Heart left ventricle (tissue), 13 donors: Measurements from ENCODE around the gene ARAP1.

Experiments
- POLR2A ChIP-seq, 2 donors: fragments of 450-650 bp; IDR thresholded peaks; one replicate each; pipeline ENCODE4 v1.6.1; 2017; ENCODE audit warnings: antibody characterized with exemption in 2 of 2, mild to moderate bottlenecking in 2 of 2, moderate library complexity in 2 of 2
- TF ChIP-seq, protein P1 (sequence below), 12 donors: fragments of 200-600 bp; sonication (generic) in 4 of 12; IDR thresholded peaks; one replicate each; pipeline versions ENCODE4 v1.5.0 to v1.8.0; 2018 to 2022; ENCODE audit warnings: antibody characterized with exemption in 12 of 12, mild to moderate bottlenecking in 5 of 12
- donor health status: ischemic (EF 13 %, LVEDD 7.1; RV severe dilation, severe dysfunction).
- donor health status: DM: no; HTN: yes; CAD: no.
- donor health status: DM: no; HTN: no; CAD: no.
- donor health status: ischemic (EF 25% LVEDD 6.9; RV normal size, moderate dysfunction).
- donor health status: ischemic (EF 25% LVEDD 5.7; RV mildly dilated, moderate dysfunction).
- donor health status: ischemic (EF 35%, LVEDD 5.7; RV mildly dilated, moderate dysfunction).
- donor health status: nonischemic (EF 11% LVEDD 7.7; RV severe dilation, severe dysfunction).
- donor health status: DM: yes; HTN: yes; CAD: no.
- donor health status: PGD.
- donor health status: ischemic (EF 29% LVEDD 5.4; RV normal size, mild dysfunction).
- donor health status: nonischemic (EF 23%, LVEDD 6.1; RV moderate dilation, normal function).

DNA sequence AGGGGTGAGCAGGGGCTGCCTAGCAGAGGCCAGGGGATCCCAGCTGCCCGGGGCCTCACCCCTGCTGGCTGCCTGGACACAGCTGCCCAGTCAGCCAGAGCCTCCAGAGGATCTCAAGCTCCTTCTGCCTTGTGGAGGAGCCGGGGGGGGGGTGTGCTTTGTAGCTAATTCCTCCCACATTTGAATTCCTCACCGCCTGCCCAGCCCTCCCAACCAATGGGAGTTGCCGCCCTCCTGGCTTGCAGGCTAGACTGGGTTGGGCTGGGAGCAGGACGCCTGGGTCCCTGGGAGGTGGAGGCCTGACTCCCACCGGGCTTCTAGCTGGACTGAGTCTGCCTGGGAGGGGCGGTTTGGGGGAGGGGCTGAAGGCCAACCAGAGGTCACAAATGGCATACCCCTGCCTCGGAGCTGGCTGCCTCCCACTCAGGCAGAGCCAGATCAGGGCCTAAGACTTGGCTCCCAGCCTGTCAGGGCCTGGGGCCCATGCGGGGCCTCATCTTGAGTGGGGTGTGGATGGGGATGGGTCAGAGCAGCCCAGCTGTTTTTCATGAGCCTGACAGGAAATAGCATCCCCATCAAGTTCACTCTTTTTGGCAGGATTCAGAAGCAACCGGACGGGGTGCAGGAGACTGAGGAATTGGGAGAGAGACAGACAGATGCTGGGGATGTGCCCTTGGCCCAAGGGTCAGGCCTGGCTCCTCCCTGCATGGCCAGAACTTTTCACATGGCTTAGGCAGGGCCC is 48.8 kb downstream of the ARAP1 start:
- TF ChIP-seq POLR2A (IDR thresholded peaks at IDR 0.05): no peak
- TF ChIP-seq, protein P1, sequence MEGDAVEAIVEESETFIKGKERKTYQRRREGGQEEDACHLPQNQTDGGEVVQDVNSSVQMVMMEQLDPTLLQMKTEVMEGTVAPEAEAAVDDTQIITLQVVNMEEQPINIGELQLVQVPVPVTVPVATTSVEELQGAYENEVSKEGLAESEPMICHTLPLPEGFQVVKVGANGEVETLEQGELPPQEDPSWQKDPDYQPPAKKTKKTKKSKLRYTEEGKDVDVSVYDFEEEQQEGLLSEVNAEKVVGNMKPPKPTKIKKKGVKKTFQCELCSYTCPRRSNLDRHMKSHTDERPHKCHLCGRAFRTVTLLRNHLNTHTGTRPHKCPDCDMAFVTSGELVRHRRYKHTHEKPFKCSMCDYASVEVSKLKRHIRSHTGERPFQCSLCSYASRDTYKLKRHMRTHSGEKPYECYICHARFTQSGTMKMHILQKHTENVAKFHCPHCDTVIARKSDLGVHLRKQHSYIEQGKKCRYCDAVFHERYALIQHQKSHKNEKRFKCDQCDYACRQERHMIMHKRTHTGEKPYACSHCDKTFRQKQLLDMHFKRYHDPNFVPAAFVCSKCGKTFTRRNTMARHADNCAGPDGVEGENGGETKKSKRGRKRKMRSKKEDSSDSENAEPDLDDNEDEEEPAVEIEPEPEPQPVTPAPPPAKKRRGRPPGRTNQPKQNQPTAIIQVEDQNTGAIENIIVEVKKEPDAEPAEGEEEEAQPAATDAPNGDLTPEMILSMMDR (IDR thresholded peaks at IDR 0.05): no peak
